Measurements from ENCODE around the gene HNMT.

HNMT gene

GRCh38 chr2:138061961-138062360, 97.7 kb downstream of the HNMT start:
- no peak for DNase-seq

- no peak for DNase-seq
Measured at GRCh38 chr2:138063181-138063580, 98.9 kb downstream of the HNMT start.

Measured in SHP77 (cell line).